ENCODE results near the gene MYMX.

DNA sequence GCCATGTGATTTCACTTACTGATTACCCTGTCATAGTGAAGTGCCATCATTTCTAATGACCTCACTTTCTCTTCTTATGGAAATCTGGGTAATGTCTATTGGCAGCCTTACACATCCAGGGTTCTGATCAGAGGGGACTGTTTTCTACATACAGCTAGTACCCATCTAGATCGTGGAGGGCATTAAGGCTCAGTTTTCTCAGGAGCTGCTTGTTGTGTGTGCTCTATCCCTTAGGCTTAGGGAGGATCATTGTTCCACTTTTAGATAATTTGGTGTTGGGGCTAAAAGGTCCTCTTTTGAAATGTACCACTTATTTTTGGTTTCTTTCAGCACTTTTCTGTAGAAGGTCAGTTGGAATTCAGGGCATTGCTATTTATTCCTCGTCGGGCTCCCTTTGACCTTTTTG, 34.0 kb downstream of the MYMX start:
- TF ChIP-seq GATA2 (IDR thresholded peaks at IDR 0.05; ENCODE audit: low read depth, low read length) (no peak), GATA3 (IDR thresholded peaks at IDR 0.05; ENCODE audit: low read depth, low read length) (no peak)
